Measurements from ENCODE around the gene ACER2. TPM values are rescaled to one million over a fixed set of nuclear protein-coding genes. Genes with fewer than 3 reads are reported as not detected.

Gene ACER2
- total RNA-seq, 4 donors from 2014 or later, result 1.8 to 4.1 (median 2.6) TPM

- no peaks in the 10 kb centered on the region for H3K4me1 ChIP-seq
- no peak overlapping the region for H3K27ac ChIP-seq (replicated peaks in 1 of 4)
- no peaks in the 10 kb centered on the region for H3K27me3 ChIP-seq
- intact Hi-C loops (cut with DNase I), result no loop called here
- TF ChIP-seq, protein P1, sequence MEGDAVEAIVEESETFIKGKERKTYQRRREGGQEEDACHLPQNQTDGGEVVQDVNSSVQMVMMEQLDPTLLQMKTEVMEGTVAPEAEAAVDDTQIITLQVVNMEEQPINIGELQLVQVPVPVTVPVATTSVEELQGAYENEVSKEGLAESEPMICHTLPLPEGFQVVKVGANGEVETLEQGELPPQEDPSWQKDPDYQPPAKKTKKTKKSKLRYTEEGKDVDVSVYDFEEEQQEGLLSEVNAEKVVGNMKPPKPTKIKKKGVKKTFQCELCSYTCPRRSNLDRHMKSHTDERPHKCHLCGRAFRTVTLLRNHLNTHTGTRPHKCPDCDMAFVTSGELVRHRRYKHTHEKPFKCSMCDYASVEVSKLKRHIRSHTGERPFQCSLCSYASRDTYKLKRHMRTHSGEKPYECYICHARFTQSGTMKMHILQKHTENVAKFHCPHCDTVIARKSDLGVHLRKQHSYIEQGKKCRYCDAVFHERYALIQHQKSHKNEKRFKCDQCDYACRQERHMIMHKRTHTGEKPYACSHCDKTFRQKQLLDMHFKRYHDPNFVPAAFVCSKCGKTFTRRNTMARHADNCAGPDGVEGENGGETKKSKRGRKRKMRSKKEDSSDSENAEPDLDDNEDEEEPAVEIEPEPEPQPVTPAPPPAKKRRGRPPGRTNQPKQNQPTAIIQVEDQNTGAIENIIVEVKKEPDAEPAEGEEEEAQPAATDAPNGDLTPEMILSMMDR (IDR thresholded peaks at IDR 0.05), result no peak
- TF ChIP-seq EP300 (IDR thresholded peaks at IDR 0.05) (no peak), POLR2A (IDR thresholded peaks at IDR 0.05; ENCODE audit: low read depth) (no peak), POLR2AphosphoS5 (IDR thresholded peaks at IDR 0.05) (no peak)
- no peaks in the 10 kb centered on the region for H3K36me3 ChIP-seq
- no peak overlapping the region for H3K4me3 ChIP-seq
- H3K9me3 ChIP-seq, result no peaks in the 10 kb centered on the region
- no peak for DNase-seq (ENCODE audit: extremely low spot score)
Measured at GRCh38 chr9:19479874-19480273, 71.1 kb downstream of the ACER2 start.

DNA sequence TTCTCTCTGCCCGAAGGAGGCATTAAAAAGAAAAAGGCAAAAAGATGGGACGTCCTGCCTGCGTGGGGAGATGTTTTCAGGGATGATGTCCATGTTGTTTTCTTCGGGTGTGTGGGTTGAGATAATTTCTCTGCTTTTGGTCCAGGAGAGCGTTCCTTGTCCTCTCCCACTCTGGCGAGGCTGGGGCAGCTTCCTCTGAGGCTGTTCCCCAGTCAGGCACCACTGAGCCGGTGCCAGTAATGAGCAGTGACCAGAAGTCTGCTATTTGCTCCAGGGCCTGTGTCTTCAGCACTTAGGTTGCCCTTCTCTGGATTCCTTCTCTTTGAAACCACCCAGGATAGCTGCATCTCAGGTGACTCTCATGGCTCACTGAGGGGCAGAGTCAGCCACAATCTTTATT lies 71.5 kb downstream of the ACER2 start:
- H3K4me1 ChIP-seq, result no peaks in the 10 kb centered on the region
- H3K9me3 ChIP-seq, result no peaks in the 10 kb centered on the region
- DNase-seq (ENCODE audit: extremely low spot score), result no peak
- 86% methylated on average over 7 of the region's 7 CpGs for WGBS
- H3K36me3 ChIP-seq, result no peaks in the 10 kb centered on the region
- no peak overlapping the region for H3K27ac ChIP-seq (replicated peaks in 1 of 4)
- H3K27me3 ChIP-seq, result no peaks in the 10 kb centered on the region
- intact Hi-C loops (cut with DNase I), result no loop called here
- TF ChIP-seq POLR2AphosphoS5 (IDR thresholded peaks at IDR 0.05) (no peak), EP300 (IDR thresholded peaks at IDR 0.05) (no peak), POLR2A (IDR thresholded peaks at IDR 0.05; ENCODE audit: low read depth) (no peak)
- TF ChIP-seq, protein P1 (IDR thresholded peaks at IDR 0.05), result no peak
- no peak overlapping the region for H3K4me3 ChIP-seq

DNA sequence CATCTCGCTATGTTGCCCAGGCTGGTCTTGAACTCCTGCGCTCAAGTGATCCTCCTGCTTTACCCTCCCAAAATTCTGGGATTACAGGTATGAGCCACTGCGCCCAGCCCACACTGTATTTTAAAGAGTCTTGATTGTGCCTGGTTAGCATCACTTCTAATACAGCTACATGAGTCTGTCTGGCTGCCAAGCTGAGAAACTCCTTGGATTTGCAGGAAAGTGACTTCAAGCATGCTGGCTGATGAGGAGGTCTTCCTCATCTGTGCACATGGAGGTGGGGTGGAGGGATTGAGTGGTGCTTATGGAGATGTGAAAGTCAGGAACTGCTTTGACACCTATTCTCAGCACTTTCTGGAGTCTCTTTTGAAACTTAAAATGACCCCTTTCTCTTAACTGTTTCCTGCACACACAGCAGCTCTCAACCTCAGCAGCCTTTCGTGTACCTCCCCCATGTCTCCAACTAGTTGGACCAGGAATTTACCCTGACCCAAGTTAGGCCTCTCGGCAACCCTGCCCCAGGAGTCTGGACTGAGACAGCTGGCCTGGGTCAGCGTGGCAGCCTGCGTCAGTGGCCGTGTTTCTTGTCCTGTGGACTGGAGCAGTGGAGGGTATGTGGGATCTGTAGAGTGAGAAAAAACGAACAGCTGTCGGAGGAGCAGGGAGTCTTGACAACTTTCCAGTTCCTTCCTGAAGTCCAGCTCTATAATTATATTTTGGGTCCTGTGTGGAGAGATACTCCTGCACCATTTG lies 72.5 kb downstream of the ACER2 start:
- intact Hi-C loops (cut with DNase I), result no loop called here
- no peak for DNase-seq (ENCODE audit: extremely low spot score)
- TF ChIP-seq, protein P1 (IDR thresholded peaks at IDR 0.05), result no peak
- TF ChIP-seq POLR2AphosphoS5 (IDR thresholded peaks at IDR 0.05) (no peak), POLR2A (IDR thresholded peaks at IDR 0.05; ENCODE audit: low read depth) (no peak), EP300 (IDR thresholded peaks at IDR 0.05) (no peak)
- no peak overlapping the region for H3K27ac ChIP-seq (replicated peaks in 1 of 4)
- H3K4me3 ChIP-seq, result no peak overlapping the region
- no peaks in the 10 kb centered on the region for H3K9me3 ChIP-seq
- H3K36me3 ChIP-seq, result no peaks in the 10 kb centered on the region
- H3K4me1 ChIP-seq, result no peaks in the 10 kb centered on the region
- H3K27me3 ChIP-seq, result no peaks in the 10 kb centered on the region
- 46% methylated on average over 10 of the region's 10 CpGs for WGBS

GRCh38 chr9:19481971-19482404 lies 73.2 kb downstream of the ACER2 start:
- Histone ChIP-seq H3K4me1 (no peaks in the 10 kb centered on the region), H3K4me3 (no peak overlapping the region), H3K36me3 (no peaks in the 10 kb centered on the region), H3K27ac (replicated peaks in 1 of 4) (no peak overlapping the region), H3K9me3 (no peaks in the 10 kb centered on the region), H3K27me3 (no peaks in the 10 kb centered on the region)
- intact Hi-C loops (cut with DNase I), result no loop called here
- no peak for DNase-seq (ENCODE audit: extremely low spot score)
- TF ChIP-seq POLR2AphosphoS5 (IDR thresholded peaks at IDR 0.05) (no peak), EP300 (IDR thresholded peaks at IDR 0.05) (no peak)
- TF ChIP-seq, protein P1 (IDR thresholded peaks at IDR 0.05), result no peak
- 70% methylated on average over 9 of the region's 9 CpGs for WGBS

- 80% methylated on average over 1 of the region's 1 CpG for WGBS
- intact Hi-C loops (cut with DNase I), result no loop called here
- Histone ChIP-seq H3K4me3 (no peak overlapping the region), H3K27ac (replicated peaks in 1 of 4) (no peak overlapping the region), H3K9me3 (no peaks in the 10 kb centered on the region), H3K4me1 (no peaks in the 10 kb centered on the region), H3K27me3 (no peaks in the 10 kb centered on the region), H3K36me3 (no peaks in the 10 kb centered on the region)
- DNase-seq (ENCODE audit: extremely low spot score), result no peak
- no peak for TF ChIP-seq POLR2AphosphoS5 (IDR thresholded peaks at IDR 0.05)
- TF ChIP-seq, protein P1 (IDR thresholded peaks at IDR 0.05), result no peak
- no peak for TF ChIP-seq POLR2A (IDR thresholded peaks at IDR 0.05; ENCODE audit: low read depth)
- TF ChIP-seq EP300 (IDR thresholded peaks at IDR 0.05), result no peak
Measured at GRCh38 chr9:19484699-19485098, 75.9 kb downstream of the ACER2 start.

All from esophagus muscularis mucosa (tissue), 4 donors.